GF-D8 (cell line): ENCODE data around the gene GFRA1.

Experiments
- DNase-seq: peaks from one replicate; lab custom pipeline; 2025; lab: John Stamatoyannopoulos, UW

GFRA1 gene

DNA sequence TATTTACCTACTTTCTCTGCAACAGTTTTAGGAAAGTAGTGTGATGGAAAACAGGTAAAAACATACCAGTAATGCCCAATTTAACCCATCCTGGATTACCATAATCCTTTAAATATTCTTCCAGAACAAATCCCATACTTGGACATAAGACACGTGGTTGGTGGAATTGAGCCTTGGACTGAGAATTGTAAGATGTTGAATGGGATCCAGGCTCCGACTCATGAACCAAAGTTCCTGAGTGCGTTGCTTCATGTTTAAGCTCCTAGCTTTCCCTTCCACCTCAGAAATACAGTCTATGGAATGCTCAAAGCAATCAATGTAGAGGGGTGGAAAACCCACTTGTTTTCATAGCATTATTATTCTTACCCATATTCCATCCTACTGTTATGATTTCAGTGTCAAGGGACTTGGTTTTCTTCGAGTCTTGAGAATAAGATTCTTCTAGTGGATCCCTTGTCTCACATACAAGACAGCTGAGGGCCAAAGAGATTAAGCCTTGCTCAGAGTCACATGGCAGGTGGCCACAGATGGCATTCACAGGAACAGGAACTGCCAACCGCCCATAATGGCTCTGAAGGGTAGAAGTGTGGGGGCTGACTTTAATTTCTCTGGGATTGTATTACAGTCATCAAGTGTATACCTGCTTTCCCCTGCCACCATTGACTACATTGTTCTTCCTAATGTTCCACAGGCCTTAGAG is 171.2 kb downstream of the GFRA1 start:
- DNase-seq, result no peak

DNA sequence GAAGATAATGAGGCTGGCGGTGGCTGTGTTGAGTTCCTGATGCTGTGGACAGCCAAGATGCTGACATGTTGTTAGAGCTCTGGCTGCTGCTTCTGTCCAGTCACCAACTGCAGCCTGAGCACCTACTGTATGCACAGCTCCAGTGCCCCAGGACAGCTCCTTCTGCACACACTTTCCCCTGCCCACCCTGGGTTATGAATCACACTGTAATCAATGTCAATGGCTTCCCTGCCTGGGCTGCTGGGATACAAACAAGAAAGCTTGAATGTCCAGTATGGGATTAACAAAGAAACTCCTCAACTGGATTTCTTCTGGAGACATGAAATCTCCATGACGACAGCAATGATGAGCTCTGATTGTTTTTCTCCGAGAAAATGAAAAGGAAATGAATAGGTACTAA is 172.0 kb downstream of the GFRA1 start:
- no peak for DNase-seq

DNA sequence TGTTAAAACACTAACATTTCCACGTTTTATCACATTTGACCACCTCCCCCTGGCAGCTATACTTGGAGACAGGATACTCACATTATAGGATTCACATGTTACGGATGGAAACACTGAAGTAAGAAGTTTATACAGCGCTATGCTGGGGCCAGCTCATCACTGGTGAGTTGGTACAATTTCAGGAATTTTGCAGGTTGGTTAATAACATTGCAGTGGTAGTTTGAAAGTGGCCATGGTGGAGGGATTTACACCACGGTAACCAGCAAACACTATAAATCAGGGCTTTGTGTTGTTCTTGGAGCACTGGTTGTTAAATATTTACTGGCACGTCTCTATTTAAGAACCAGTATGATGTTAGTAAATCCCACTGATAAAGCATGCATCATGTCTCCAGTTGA is 174.0 kb downstream of the GFRA1 start:
- no peak for DNase-seq

DNA sequence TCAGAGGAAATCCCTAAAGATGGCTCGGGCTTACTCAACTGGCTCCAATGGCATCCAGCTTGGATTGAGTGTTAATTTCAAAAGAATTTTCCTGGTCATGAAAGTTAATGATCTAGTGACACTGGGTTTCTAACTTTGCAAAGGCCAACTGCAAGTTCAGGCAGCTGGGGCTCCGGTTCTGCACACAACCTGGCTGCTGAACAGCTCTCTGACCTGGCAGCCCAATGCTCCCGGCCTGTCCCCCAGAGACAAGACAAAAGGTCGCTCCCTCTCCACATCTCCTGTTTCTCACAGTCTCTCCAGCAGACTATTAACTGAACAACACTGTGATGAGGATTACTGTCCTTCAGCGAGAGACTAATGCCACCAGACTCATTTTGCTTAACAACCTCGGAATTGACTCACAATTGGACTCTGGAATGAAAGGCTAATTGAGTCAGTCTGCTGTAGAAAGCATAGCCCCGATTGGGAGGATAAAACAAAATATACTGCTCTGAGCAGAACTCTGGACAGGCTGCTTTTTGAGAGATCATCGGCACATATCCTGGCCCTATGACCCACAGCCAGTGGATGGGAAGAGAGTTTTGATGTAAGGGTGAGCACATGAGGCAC is 174.5 kb downstream of the GFRA1 start:
- DNase-seq, result no peak

DNA sequence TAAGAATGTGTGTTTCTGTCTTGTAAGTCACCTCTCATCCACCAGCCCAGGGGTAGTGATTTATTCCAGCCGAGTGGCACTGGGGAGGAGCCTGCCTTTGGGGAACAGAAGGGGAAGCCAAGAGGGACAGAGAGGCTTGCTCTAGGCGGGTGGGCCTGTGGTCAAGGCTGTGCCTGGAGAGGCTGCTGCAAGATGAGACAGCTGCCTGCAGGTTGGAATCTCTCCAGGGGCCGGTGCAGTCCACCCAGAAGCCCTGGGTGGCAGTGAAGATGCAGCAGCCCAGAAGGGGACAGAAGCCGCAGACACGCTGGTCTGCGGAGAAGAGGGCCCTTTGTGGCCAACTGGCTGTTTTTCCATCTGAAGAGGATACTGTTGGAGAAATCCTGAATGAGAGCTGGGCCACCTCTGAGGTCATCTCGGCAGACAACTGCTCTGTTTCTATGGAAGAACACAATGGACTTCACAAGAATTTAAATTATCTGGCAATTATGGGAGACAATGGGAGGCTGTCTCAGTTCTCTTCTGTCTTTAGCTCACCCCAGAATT is 175.7 kb downstream of the GFRA1 start:
- no peak for DNase-seq

DNA sequence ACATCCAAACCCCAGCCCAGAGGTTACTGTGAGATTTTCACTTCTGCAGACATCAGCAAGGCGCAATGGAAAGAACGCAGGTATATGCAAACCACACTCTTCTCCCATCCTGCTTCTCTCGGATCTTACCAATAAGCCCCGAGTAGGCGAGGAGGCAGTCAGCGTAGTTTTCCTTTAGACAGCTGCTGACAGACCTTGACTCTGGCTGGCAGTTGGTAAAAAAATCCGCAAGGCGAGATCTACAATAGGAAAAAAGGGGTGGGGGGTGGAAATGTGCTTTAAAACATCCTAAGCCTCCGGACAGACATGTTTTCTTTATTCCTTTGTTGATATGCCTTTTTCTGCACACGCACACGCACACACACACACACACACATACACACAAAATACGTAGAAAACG is 176.5 kb downstream of the GFRA1 start:
- DNase-seq, result no peak

DNA sequence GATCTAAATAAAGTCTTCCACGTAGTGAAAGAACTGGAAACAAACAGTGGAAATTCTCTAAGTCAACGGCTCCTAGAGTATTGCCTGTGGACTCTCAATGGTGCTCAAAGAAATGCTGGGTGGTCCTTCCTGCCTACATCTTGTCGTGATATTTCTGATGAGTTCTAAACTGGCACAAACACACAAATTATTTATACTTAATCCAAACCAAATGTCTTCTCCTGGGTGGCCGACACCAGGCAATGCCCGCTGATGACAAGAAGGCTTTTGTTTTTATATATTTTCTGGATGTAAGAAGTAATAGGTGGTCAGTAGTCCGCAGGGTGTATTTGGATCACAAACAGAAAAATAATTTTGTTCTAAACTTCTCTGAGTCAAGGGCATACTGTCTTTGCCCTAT is 178.7 kb downstream of the GFRA1 start:
- DNase-seq, result no peak

DNA sequence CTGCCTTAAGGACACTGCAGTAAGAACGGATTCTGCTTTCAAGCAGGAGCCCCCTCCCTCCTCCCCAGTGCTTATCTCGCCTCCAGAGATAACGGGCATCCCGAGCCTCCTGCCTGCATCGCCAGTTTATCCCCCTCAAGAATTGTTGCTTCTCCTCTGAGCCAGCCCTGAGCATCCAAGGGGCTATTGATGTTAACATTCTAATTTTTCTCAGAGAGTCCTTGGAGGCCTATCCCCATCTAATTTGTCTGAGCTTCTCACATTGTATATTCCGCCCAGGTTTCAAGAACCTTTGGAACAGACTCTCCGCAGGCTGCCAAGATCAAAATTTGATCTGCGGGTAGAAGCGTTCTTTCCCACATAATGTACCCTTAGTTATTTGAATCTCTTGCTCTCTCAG is 180.0 kb downstream of the GFRA1 start:
- no peak for DNase-seq

DNA sequence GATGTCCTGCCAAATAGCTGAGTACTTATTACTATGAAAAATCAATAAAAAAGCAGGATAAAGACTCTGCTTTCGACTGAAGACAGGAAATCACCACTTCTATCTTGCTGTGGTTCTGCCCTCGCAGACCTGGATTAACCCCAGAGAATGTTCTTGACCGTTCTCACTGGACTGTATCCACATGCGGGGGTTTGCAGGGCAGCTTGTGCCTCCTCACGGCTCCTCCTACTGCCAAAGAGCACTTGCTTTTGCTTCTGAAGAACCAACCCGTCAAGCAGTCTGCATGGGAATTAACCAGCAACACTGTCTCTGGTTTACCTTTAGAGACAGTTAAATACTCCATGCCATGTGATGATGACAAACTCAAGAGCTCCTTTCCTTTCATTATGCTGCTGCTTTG is 184.0 kb downstream of the GFRA1 start:
- DNase-seq, result no peak

DNA sequence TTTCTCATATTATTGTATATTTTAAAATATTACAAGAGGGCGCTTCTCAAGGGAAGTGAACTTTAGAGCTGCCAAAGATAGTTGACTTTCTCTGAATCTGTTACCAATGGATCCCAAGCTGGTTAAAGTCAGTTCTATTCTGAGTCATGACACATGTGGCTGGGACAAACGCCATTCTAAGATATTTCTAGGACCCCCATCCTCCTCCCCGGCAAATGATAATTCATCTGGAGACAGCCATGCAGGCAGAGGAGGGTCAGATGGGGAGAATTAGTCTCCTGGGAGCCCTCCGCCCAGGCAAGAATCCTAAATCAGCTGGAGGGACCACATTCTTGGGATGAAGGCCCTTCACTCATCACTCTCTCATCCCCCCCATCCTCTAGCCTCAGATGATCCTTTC is 187.7 kb downstream of the GFRA1 start:
- no peak for DNase-seq

DNA sequence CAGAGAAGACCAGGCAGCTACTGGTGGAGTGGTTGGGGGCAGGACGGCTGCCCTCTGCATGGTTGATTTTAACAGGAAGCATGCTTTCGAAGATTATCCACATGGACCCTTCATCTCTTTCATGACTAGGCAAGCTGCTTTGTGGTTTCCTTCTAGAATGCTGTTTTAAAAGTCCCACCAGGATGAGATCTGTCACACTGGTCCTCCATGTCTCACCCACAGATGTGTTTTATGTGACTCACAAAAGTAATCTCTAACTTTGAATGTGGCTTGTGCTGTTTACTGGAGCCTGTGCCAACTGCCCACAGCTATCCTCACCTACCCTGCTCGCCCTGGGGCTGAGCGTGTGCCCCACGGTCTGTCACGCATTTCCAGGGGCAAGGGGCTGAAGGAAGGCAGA is 188.8 kb downstream of the GFRA1 start:
- DNase-seq, result no peak

DNA sequence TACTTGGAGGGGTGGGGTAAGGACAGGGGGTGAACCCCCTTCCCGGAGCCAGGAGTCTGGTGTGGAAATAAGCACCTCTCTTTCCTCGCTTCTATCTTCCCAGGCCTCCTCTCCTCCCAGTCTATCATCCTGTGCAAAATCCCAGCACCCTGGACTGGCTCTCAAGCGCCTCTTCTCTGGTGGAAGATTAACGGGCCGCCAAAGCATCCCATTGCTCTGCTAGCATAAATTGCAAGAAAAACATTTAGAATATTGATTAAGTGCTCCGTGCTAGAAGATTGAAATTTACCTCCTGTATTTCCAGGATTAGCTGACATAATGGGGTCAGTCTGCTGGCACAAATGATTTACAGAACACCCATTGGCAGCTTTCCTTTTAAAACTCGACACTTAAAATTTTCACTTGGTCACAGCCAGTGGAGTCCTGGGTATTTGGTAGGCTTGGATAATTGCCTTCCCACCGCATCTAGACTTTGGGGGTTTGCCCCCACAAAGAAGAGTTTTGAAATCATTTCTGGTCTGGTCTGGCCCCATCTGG is 189.7 kb downstream of the GFRA1 start:
- DNase-seq, result no peak

DNA sequence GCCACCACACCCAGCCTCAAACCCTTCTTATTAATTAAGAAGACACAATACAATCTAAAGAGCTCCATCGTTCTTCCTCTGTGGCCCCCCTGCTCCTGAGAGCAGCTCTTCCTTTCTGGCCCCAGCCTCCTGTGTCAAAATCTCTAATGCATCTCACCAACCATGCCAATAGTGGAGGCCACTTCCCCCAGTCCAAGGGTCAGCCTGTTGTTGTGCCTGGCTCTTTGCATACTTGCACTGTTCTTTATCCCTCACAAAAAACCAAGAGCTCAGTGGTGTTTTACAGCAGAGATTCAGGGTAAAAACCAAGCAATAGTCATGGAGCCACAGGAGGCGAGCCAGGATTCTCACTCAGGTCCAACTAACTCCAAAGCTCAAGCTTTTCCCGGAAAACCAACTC is 190.2 kb downstream of the GFRA1 start:
- no peak for DNase-seq

DNA sequence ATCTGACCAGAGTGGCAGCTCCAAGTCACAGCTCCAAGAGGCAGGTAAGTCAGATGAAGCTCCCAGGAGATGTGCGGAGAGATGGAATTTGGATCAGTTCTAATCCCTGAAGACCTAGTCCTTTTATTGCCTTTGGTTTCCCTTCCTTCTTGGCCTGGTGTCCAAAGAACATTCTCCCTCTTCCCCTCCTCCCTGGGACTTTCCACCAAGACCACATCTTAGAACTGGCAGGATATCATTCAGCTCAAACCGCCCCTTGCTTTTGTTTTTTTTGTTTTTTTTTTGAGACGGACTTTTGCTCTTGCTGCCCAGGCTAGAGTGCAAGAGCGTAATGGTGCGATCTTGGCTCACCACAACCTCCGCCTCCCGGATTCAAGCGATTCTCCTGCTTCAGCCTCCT is 190.8 kb downstream of the GFRA1 start:
- DNase-seq, result no peak

DNA sequence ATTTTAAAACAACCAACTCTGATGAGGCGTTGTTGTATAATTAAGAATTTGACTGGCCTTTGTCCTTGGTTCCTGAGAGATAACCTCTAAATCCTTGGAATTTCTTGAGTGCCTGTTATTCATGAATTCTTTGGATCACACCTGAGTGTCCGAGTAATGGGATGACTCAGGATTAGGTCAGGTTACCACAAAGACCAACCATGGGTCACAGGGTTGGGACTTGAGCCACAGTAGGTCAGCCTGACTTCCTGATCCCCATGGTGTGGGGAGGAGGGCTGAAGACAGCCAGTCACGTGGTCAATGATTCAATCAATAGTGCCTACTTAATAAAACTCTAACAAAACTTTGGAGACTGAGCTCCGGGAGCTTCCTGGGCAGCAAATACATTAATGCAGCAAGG is 192.5 kb downstream of the GFRA1 start:
- no peak for DNase-seq

DNA sequence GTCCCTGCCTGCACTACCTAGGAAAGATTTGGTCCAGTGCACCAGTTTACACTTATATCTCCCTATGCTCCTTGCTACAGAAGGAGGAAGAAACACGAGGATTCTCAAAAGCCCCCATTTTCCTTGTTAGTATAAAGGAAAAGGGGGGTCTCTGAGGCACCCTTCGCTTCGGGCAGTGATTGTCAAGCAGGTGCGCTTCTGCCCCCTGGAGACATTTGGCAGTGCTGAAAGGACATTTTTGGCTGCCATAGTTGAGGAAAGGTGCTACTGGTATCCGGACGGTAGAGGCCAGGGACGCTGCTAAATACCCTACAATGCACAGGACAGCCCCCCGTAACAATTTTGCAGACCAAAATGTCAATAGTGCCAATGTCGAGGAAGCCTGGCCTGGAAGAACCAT is 193.7 kb downstream of the GFRA1 start:
- DNase-seq, result no peak

DNA sequence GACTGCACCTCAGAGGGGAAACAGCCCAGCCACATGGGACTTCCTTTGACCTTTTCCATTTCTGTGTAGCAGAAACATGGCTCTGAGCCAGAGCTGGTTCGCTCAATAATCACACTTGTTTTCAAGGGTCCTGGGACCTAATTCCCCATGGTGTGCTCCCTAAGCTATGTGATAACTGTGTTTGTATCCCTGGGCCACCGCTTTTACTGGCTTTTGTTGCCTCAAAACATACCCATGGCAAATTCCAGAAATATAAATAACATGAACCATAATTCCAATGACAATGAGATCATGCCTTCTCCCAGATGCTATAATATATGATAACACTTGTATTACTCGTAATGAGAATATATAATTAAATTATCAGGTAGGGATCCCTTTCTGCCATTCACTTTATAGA is 196.4 kb downstream of the GFRA1 start:
- DNase-seq, result no peak

DNA sequence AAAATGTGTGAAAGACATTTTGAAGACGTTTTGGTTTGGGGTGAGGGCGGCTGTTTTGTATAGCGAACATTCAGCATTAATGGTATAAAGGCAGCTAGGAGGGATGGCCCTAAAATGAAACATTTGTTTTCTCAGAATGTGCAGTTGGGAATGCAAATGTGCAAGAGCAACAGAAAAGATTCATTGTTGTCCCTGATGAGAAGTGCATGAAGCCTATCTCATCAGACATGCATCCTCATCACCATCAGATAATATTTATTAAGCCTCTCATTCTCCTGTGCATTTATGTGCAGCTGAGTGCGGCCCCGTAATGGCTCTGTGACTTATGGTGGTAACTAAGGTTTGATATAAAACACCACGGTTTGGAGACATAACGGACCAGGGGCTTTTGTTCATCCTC is 199.5 kb downstream of the GFRA1 start:
- no peak for DNase-seq

DNA sequence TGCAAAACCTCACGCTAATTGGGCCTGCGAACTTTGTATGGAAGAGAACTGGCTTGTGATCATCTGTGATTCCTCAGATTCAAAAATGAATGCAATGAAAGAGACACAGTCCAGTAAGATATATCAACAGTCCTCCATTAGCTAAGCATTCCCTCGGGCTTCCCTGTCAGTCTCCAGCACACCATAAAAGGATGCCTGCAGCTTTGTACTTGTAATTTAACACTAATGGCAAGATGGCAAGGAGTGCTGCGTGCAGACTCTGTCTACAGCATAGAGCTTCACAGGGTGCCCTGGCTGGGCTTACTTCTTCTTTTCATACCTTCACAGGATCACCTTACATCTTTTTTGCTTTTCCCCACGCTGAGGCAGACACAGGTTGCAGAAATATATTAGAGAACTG is 200.0 kb downstream of the GFRA1 start:
- DNase-seq, result no peak

DNA sequence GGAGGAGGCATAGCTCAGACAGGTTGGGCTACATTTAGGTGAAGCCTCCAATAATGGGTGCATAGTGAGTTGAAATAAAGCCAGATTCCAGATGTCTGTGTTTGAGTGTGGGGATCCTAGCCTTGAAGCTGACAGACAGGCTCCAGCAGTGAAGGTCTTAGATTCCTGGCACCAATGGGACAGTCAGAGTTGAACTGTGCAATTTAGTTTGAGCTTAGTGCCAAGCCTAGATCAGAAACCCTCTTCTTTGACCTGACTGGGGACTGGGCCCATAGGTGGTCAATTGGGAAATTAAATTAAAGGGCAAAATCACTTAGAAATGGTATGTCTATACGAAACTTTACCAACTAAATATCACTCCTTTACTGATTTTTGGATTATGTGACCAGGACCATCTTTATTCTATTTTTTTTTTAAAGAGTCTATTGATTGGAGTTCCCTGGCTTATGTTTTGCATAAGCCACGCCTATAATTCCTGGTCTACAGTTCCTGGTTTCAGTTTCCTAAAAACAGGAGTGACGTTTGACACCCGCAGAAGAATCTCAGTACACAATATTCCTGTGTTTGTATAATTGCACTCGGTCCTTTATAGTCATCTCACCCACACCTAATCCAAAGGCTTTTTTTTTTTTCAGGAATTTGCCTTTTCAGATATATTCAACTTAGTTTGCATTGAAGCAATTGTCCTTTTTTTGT is 201.4 kb downstream of the GFRA1 start:
- no peak for DNase-seq

DNA sequence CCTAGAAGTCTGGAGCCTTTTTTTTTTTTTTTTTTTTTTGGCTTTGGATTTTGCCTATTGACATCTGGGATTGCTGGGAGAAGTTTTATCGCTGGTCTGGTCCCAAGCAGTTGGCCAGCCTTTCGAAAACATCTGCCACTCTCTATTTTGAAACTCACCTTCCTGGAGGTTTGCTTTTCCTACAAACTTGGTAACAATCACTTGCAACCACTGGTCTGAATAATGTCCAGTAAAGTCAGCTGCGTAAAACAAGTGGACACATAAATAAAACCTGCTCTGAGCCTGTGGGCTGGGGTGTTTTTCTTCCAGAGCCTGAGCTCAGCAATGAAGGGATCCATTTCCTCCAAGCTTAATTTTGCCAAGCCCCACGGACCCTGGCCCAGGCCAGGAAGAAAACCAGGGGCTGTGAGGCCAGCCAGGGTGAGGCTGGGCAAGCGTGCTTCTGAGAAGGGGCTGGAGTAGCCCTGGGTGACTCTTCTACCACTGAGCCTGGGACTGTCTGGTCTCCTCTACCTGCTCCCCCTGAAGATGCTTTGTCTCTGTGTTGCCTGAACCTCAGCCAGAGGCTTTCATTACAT is 202.2 kb downstream of the GFRA1 start:
- DNase-seq, result no peak

DNA sequence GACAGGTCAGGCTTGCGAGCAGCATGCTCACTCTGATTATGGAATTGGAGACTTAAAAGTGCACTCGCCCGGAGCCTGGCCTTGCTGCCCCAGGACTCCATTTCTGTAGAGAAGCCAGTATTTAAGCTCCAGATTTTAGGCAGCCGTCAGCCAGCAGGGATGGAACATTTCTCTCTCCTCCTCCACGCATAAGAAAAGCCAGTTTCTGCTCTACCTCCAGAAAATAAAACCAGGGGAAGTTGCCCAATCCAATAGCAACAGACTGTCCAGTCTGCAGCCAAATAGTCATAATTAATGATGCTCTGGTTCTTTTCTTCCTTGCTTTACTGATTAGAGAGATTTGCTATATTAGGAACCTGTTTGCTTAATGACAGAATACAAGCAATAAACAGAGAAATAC is 203.2 kb downstream of the GFRA1 start:
- DNase-seq, result no peak

DNA sequence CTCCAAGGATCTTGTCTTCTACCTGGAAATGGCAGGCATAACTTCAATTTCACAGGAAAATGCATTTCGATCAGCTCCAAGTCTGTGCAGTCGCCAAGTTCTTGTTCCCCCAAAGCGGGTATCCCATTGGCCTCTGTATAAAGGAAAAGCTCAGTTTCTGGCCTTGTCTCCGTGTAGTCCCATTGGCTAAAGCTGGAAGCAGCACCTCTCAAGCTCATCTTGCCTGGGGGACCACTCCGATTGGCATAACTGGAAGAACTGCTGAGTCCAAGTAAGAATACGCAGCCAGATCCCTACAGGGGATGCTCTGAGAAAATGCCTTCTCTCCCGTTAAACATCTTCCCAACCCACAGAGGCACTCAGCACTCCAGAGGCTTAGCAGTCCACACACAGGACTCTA is 205.2 kb downstream of the GFRA1 start:
- no peak for DNase-seq
